ENCODE data around the gene SH3RF3. TPM values are rescaled to one million over a fixed set of nuclear protein-coding genes. Genes with fewer than 3 reads are reported as not detected.

SH3RF3 gene
- total and polyA plus RNA-seq, 2 of the 13 experiments (the other 11 are each of a cell fraction or from before 2014, with no cell fraction given): 0.04 TPM; not detected in 1

DNA sequence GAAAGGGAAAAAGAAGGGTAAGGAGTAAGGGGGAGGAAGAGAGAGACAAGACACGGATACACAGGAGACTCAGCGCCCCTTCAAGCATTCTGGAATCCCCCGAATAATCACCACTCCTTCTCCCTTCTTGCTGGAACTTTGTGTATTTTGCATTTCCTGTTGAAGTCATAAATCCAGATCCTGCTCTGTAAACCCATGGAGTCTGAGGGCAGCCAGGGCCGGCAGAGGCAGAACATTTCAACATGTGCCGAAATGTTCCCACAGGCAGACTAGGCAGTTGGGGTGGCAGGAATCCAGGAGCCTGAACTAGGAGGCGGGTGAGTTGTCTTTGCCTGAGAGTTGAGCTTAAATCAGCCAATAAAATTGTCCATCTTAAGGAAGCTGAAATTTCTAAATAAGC is 193.1 kb downstream of the SH3RF3 start:
- Histone ChIP-seq H2AFZ (ENCODE audit: low read length) (no peak overlapping the region), H3K27ac (ENCODE audit: extremely low read length, insufficient read depth, low read length) (no peak overlapping the region), H3K9ac (ENCODE audit: insufficient read depth, low read depth, low read length) (no peak overlapping the region), H3K4me2 (ENCODE audit: low read depth, low read length) (no peak overlapping the region), H3K9me3 (ENCODE audit: low read length) (no peaks in the 10 kb centered on the region), H3K36me3 (replicated peaks in 1 of 2; ENCODE audit: control insufficient read depth in 1 of 2, insufficient read depth in 2 of 2, low read length in 2 of 2) (no peaks in the 10 kb centered on the region), H3K4me3 (replicated peaks in 1 of 3; ENCODE audit: insufficient read depth in 1 of 3, low read depth in 2 of 3, low read length in 3 of 3) (no peak overlapping the region), H4K20me1 (ENCODE audit: insufficient read depth, low read length) (no peaks in the 10 kb centered on the region), H3K4me1 (ENCODE audit: insufficient read depth, low read length) (peaks cover 17% of the 10 kb centered on the region), H3K27me3 (ENCODE audit: control insufficient read depth in 1 of 2, insufficient read depth in 2 of 2, low read length in 2 of 2) (peaks cover 8 to 32% of the 10 kb centered on the region in 2 experiments; a peak in 4 of 5 replicates), H3K79me2 (ENCODE audit: insufficient read depth, low read length) (no peaks in the 10 kb centered on the region)
- no TSS peak for BruUV-seq (replicated peaks)
- WGBS (ENCODE audit: low lambda C conversion rate): 69% methylated on average over 6 of the region's 6 CpGs
- no peak for DNase-seq (ENCODE audit: low spot score)
- in situ Hi-C loops (cut with HindIII; ENCODE audit: extremely low pct_ligation_motif_present, low pct_unique_long_range_greater_than_20kb) (no loop called here), intact Hi-C loops (cut with micrococcal nuclease; ENCODE audit: unreplicated experiment) (no loop called here)
- ChIA-PET POLR2A (no interaction called here), CTCF (ENCODE audit: low intra/inter-chr PET ratio, low total read pairs) (no interaction called here)
- no peak for FAIRE-seq
- ATAC-seq: no peak
- TF ChIP-seq YY1 (IDR thresholded peaks at IDR 0.05; ENCODE audit: insufficient read depth, insufficient replicate concordance, low read depth, low read length) (no peak), ZNF446 (CRISPR knock-in tag; IDR thresholded peaks at IDR 0.05) (no peak), PCBP2 (optimal IDR thresholded peaks at IDR 0.05; ENCODE audit: low read depth, low read length, poor library complexity, severe bottlenecking) (peak; percentile 12), BHLHE40 (IDR thresholded peaks at IDR 0.05; ENCODE audit: low read length) (no peak), FOXM1 (CRISPR knock-in tag; IDR thresholded peaks at IDR 0.05) (no peak)

DNA sequence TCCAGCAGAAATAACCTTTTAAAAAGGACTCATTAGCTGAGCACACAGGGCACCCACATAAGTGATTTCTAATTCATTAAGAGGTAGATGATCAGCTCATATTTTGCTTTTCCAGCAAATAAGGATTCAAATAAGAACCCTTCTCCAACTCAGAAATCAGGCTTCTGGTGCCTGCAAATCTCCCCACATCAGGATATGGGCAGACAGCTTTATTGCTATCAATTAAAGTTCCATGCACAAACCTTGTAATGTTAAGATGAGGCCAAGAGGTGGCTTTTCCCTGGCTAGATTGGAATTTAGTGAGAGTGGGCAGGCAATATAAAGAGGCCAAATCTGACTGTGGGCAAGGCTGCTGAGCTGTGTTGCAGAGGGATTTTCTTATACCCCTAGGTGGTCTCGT is 193.6 kb downstream of the SH3RF3 start:
- Histone ChIP-seq H3K9ac (ENCODE audit: insufficient read depth, low read depth, low read length) (no peak overlapping the region), H3K4me3 (replicated peaks in 1 of 3; ENCODE audit: insufficient read depth in 1 of 3, low read depth in 2 of 3, low read length in 3 of 3) (no peak overlapping the region), H3K36me3 (replicated peaks in 1 of 2; ENCODE audit: control insufficient read depth in 1 of 2, insufficient read depth in 2 of 2, low read length in 2 of 2) (no peaks in the 10 kb centered on the region), H3K4me1 (ENCODE audit: insufficient read depth, low read length) (peaks cover 14% of the 10 kb centered on the region), H3K9me3 (ENCODE audit: low read length) (no peaks in the 10 kb centered on the region), H2AFZ (ENCODE audit: low read length) (no peak overlapping the region), H3K4me2 (ENCODE audit: low read depth, low read length) (no peak overlapping the region), H3K79me2 (ENCODE audit: insufficient read depth, low read length) (no peaks in the 10 kb centered on the region), H3K27me3 (ENCODE audit: control insufficient read depth in 1 of 2, insufficient read depth in 2 of 2, low read length in 2 of 2) (peaks cover 8 to 26% of the 10 kb centered on the region in 2 experiments; a peak in 4 of 5 replicates), H3K27ac (ENCODE audit: extremely low read length, insufficient read depth, low read length) (no peak overlapping the region), H4K20me1 (ENCODE audit: insufficient read depth, low read length) (no peaks in the 10 kb centered on the region)
- no peak for DNase-seq (ENCODE audit: low spot score)
- ChIA-PET POLR2A (no interaction called here), CTCF (ENCODE audit: low intra/inter-chr PET ratio, low total read pairs) (no interaction called here)
- no peak for FAIRE-seq
- WGBS (ENCODE audit: low lambda C conversion rate): 0% methylated on average over 1 of the region's 1 CpG
- in situ Hi-C loops (cut with HindIII; ENCODE audit: extremely low pct_ligation_motif_present, low pct_unique_long_range_greater_than_20kb): no loop called here
- BruUV-seq (replicated peaks): no TSS peak
- ATAC-seq: no peak
- intact Hi-C loops (cut with micrococcal nuclease; ENCODE audit: unreplicated experiment): no loop called here
- TF ChIP-seq ZNF547 (CRISPR knock-in tag; IDR thresholded peaks at IDR 0.05) (no peak), ZNF800 (CRISPR knock-in tag; IDR thresholded peaks at IDR 0.05) (no peak), ZBTB39 (CRISPR knock-in tag; IDR thresholded peaks at IDR 0.05) (no peak), ZNF740 (CRISPR knock-in tag; IDR thresholded peaks at IDR 0.05) (no peak), RBM22 (optimal IDR thresholded peaks at IDR 0.05; ENCODE audit: low read length) (no peak)
- TF ChIP-seq, protein P1, sequence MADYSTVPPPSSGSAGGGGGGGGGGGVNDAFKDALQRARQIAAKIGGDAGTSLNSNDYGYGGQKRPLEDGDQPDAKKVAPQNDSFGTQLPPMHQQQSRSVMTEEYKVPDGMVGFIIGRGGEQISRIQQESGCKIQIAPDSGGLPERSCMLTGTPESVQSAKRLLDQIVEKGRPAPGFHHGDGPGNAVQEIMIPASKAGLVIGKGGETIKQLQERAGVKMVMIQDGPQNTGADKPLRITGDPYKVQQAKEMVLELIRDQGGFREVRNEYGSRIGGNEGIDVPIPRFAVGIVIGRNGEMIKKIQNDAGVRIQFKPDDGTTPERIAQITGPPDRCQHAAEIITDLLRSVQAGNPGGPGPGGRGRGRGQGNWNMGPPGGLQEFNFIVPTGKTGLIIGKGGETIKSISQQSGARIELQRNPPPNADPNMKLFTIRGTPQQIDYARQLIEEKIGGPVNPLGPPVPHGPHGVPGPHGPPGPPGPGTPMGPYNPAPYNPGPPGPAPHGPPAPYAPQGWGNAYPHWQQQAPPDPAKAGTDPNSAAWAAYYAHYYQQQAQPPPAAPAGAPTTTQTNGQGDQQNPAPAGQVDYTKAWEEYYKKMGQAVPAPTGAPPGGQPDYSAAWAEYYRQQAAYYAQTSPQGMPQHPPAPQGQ (CRISPR knock-in tag; IDR thresholded peaks at IDR 0.05; ENCODE audit: borderline replicate concordance): no peak
